HepG2 (cell line): ENCODE data around the gene OGFOD3. TPM values are rescaled to one million over a fixed set of nuclear protein-coding genes. Genes with fewer than 3 reads are reported as not detected.

Source experiments
- CBFB ChIP-seq: sonication (generic); formaldehyde crosslinking; IDR thresholded peaks from 2 replicates; pipeline ENCODE4 v1.4.0; 2020; ENCODE audit warnings: missing genetic modification reagents
- CREM ChIP-seq, 2 experiments: sonication (generic) in 1 of 2; formaldehyde crosslinking in 1 of 2; IDR thresholded peaks; 2 replicates each; pipeline versions ENCODE4 v1.4.0 to v1.6.1; 2016 to 2020; ENCODE audit warnings: antibody characterized with exemption in 1 of 2, mild to moderate bottlenecking in 1 of 2, missing genetic modification reagents in 1 of 2
- GFI1 ChIP-seq: sonication (generic); formaldehyde crosslinking; IDR thresholded peaks from 2 replicates; pipeline ENCODE4 v1.5.0; 2020; ENCODE audit warnings: missing genetic modification reagents, mild to moderate bottlenecking, borderline replicate concordance
- KLF11 ChIP-seq: IDR thresholded peaks from 2 replicates; pipeline ENCODE4 v1.6.1; 2016; ENCODE audit warnings: missing compliant biosample characterization
- MYNN ChIP-seq: sonication (generic); formaldehyde crosslinking; IDR thresholded peaks from 2 replicates; pipeline ENCODE4 v1.4.0; 2020; ENCODE audit warnings: mild to moderate bottlenecking, low read depth, missing genetic modification reagents
- RBFOX2 ChIP-seq: fragments of 200-400 bp; formaldehyde crosslinking; IDR thresholded peaks from 2 replicates; pipeline ENCODE4 v1.6.1; 2017; ENCODE audit warnings: low read depth, mild to moderate bottlenecking, low read length
- REL ChIP-seq: sonication (generic); formaldehyde crosslinking; conservative IDR thresholded peaks from 2 replicates; pipeline ENCODE4 v1.8.0; 2022; ENCODE audit warnings: mild to moderate bottlenecking, missing genetic modification reagents, moderate library complexity
- RFX5 ChIP-seq: IDR thresholded peaks from 2 replicates; pipeline ENCODE4 v1.6.1; 2011; ENCODE audit warnings: low read depth, low read length, improper control_type of control experiment
- SMARCC2 ChIP-seq: fragments of 450-650 bp; IDR thresholded peaks from 2 replicates; pipeline ENCODE4 v1.6.1; 2017; ENCODE audit warnings: antibody characterized with exemption, mild to moderate bottlenecking
- SMARCE1 ChIP-seq: fragments of 450-650 bp; IDR thresholded peaks from 2 replicates; pipeline ENCODE4 v1.6.1; 2017; ENCODE audit warnings: borderline replicate concordance
- SP5 ChIP-seq: IDR thresholded peaks from 2 replicates; pipeline ENCODE4 v1.6.1; 2016; ENCODE audit warnings: low read depth, borderline replicate concordance
- THAP11 ChIP-seq: IDR thresholded peaks from 2 replicates; pipeline ENCODE4 v1.6.1; 2016; ENCODE audit warnings: missing biosample characterization, missing genetic modification reagents
- ZGPAT ChIP-seq: IDR thresholded peaks from 2 replicates; pipeline ENCODE4 v1.6.1; 2016; ENCODE audit warnings: mild to moderate bottlenecking
- ZNF12 ChIP-seq: sonication (generic); formaldehyde crosslinking; IDR thresholded peaks from 2 replicates; pipeline ENCODE4 v1.5.0; 2020; ENCODE audit warnings: missing genetic modification reagents
- ZNF160 ChIP-seq: sonication (generic); formaldehyde crosslinking; IDR thresholded peaks from 2 replicates; pipeline ENCODE4 v1.8.0; 2022; ENCODE audit warnings: mild to moderate bottlenecking, inconsistent platforms, missing genetic modification reagents
- ZNF460 ChIP-seq: sonication (generic); formaldehyde crosslinking; IDR thresholded peaks from 2 replicates; pipeline ENCODE4 v1.5.1; 2020; ENCODE audit warnings: missing genetic modification reagents, mild to moderate bottlenecking, borderline replicate concordance
- ZNF75D ChIP-seq: sonication (generic); formaldehyde crosslinking; IDR thresholded peaks from 2 replicates; pipeline ENCODE4 v1.8.1; 2023; ENCODE audit warnings: missing genetic modification reagents, mild to moderate bottlenecking, borderline replicate concordance
- ZNF770 ChIP-seq: sonication (generic); formaldehyde crosslinking; IDR thresholded peaks from 2 replicates; pipeline ENCODE4 v1.5.0; 2020; ENCODE audit warnings: mild to moderate bottlenecking, missing genetic modification reagents
- polyA plus RNA-seq, 8 experiments: library from polyadenylated mRNA; depleted of rRNA in 3 of 8; stranded (reverse) in 7 of 8; unstranded in 1 of 8; fragments of >200 nt; fragmentation: Illumina TruSeq in 4 of 8; extraction: Trizol in 4 of 8; gene quantifications; 2 replicates each; pipeline versions ENCODE4 v1.2.1 to v1.2.3, GENCODE V29; 2011 to 2016; ENCODE audit warnings: low read depth in 4 of 8, missing spikeins in 1 of 8, mixed read lengths in 1 of 8; ENCODE audit not compliant: insufficient read depth in 1 of 8
- total RNA-seq, 5 experiments: library from RNA; depleted of rRNA; stranded (reverse); fragments of >200 nt; fragmentation: Illumina TruSeq; extraction: Trizol; gene quantifications; 2 replicates each; pipeline ENCODE4 v1.2.3, GENCODE V29; 2016; ENCODE audit warnings: low read depth in 1 of 5
- TF ChIP-seq, protein P1 (sequence below): sonication (generic); formaldehyde crosslinking; IDR thresholded peaks from 2 replicates; pipeline ENCODE4 v1.8.1; 2023; ENCODE audit warnings: mild to moderate bottlenecking, missing genetic modification reagents, borderline replicate concordance

The OGFOD3 gene
- total and polyA plus RNA-seq, 2 of the 13 experiments (the other 11 are each of a cell fraction or from before 2014, with no cell fraction given): 40.0 to 42.1 TPM

- TF ChIP-seq THAP11 (CRISPR knock-in tag) (no peak), SMARCC2 (no peak), ZNF160 (CRISPR knock-in tag) (no peak), ZNF460 (CRISPR knock-in tag) (no peak), SP5 (CRISPR knock-in tag) (no peak), ZNF12 (CRISPR knock-in tag) (no peak), CBFB (no peak), ZGPAT (CRISPR knock-in tag) (no peak), GFI1 (CRISPR knock-in tag) (no peak), ZNF770 (CRISPR knock-in tag) (no peak), RBFOX2 (no peak), RFX5 (no peak), CREM (IDR thresholded peaks at IDR 0.05) (no peak), CREM (CRISPR knock-in tag; IDR thresholded peaks at IDR 0.05) (no peak), REL (CRISPR knock-in tag) (no peak), MYNN (CRISPR knock-in tag) (no peak), SMARCE1 (no peak), KLF11 (no peak), ZNF75D (CRISPR knock-in tag) (no peak)
- TF ChIP-seq, protein P1, sequence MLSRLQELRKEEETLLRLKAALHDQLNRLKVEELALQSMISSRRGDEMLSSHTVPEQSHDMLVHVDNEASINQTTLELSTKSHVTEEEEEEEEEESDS (CRISPR knock-in tag): no peak
Measured at GRCh38 chr17:82375359-82376041, 42.9 kb downstream of the OGFOD3 start (continued).
